AG20443 (cell line): Measurements from ENCODE around the gene NRARP.
A peak's percentile ranks its signal among the peaks of the same experiment; 100 is the strongest.
"Not testable (repeated sequence)": the region's sequence is repeated elsewhere in the genome, so short reads cannot be mapped to it uniquely, and the experiment has no call there.

Experiments used
- DNase-seq: peaks from one replicate; pipeline ENCODE4 v3.0.0; 2012; ENCODE audit warnings: low spot score, mixed read lengths

Gene NRARP

GRCh38 chr9:137302118-137302448 lies at the start of gene NRARP:
TSS of gene NRARP (minus strand) at chr9:137302271. CDS start at chr9:137301928, 343 bp downstream.
- peak; percentile 93 for DNase-seq

GRCh38 chr9:137350696-137351584 lies 48.9 kb upstream of the NRARP start:
- DNase-seq: peak; percentile 9

GRCh38 chr9:137349471-137350033 lies 47.5 kb upstream of the NRARP start:
- no peak for DNase-seq

GRCh38 chr9:137348769-137349470 lies 46.8 kb upstream of the NRARP start:
- DNase-seq: no peak

GRCh38 chr9:137347928-137348327 lies 45.9 kb upstream of the NRARP start:
- DNase-seq: no peak

- no peak for DNase-seq
Measured at GRCh38 chr9:137342482-137342881, 40.4 kb upstream of the NRARP start.

GRCh38 chr9:137341227-137341626 lies 39.2 kb upstream of the NRARP start:
- DNase-seq: no peak

- not testable (repeated sequence) for DNase-seq
Measured at GRCh38 chr9:137339908-137340462, 37.9 kb upstream of the NRARP start.

- no peak for DNase-seq
Measured at GRCh38 chr9:137339045-137339907, 37.2 kb upstream of the NRARP start.

- no peak for DNase-seq
Measured at GRCh38 chr9:137336735-137337134, 34.7 kb upstream of the NRARP start.

- no peak for DNase-seq
Measured at GRCh38 chr9:137333016-137333671, 31.1 kb upstream of the NRARP start.

- DNase-seq: no peak
Measured at GRCh38 chr9:137331929-137332328, 29.9 kb upstream of the NRARP start.

GRCh38 chr9:137330689-137331088 lies 28.6 kb upstream of the NRARP start:
- no peak for DNase-seq

- not testable (repeated sequence) for DNase-seq
Measured at GRCh38 chr9:137329590-137329989, 27.5 kb upstream of the NRARP start.

- not testable (repeated sequence) for DNase-seq
Measured at GRCh38 chr9:137327641-137328550, 25.8 kb upstream of the NRARP start.

GRCh38 chr9:137326445-137327065 lies 24.5 kb upstream of the NRARP start:
- no peak for DNase-seq

- no peak for DNase-seq
Measured at GRCh38 chr9:137325799-137326198, 23.7 kb upstream of the NRARP start.

GRCh38 chr9:137325124-137325523 lies 23.1 kb upstream of the NRARP start:
- DNase-seq: no peak

GRCh38 chr9:137323531-137324331 lies 21.7 kb upstream of the NRARP start:
- no peak for DNase-seq
